K562 (cell line): Measurements from ENCODE around the gene ELMO3. TPM values are rescaled to one million over a fixed set of nuclear protein-coding genes. Genes with fewer than 3 reads are reported as not detected.

Experiments
- CHD1 ChIP-seq: fragments of 200-600 bp; sonication (generic); IDR thresholded peaks from one replicate; pipeline ENCODE4 v1.6.1; 2012; ENCODE audit warnings: mild to moderate bottlenecking, moderate library complexity, low read length, inconsistent platforms
- CHD4 ChIP-seq: fragments of 200-600 bp; sonication (generic); IDR thresholded peaks from 3 replicates; pipeline ENCODE4 v1.6.1; 2012; ENCODE audit warnings: low read depth, mild to moderate bottlenecking, mixed read lengths, low read length, inconsistent platforms; ENCODE audit not compliant: insufficient read depth, insufficient replicate concordance, poor library complexity, severe bottlenecking
- JUN ChIP-seq, 2 experiments: sonication (generic) in 1 of 2; formaldehyde crosslinking in 1 of 2; IDR thresholded peaks; 2 replicates each; pipeline versions ENCODE4 v1.6.1 to v1.8.0; 2012 to 2022; ENCODE audit warnings: borderline replicate concordance in 2 of 2, mild to moderate bottlenecking in 2 of 2, improper control_type of control experiment in 1 of 2, low read depth in 1 of 2, low read length in 1 of 2, missing genetic modification reagents in 1 of 2
- KLF6 ChIP-seq: fragments of 250-450 bp; sonication (Bioruptor Pico); IDR thresholded peaks from 2 replicates; pipeline ENCODE4 v1.4.0; 2020; ENCODE audit warnings: mild to moderate bottlenecking, moderate library complexity, borderline replicate concordance
- POU5F1 ChIP-seq: fragments of 150-350 bp; IDR thresholded peaks from 2 replicates; pipeline ENCODE4 v1.6.1; 2014; ENCODE audit warnings: borderline replicate concordance, low read length, low read depth, mild to moderate bottlenecking; ENCODE audit not compliant: partially characterized antibody
- polyA plus RNA-seq, 8 experiments: library from polyadenylated mRNA; depleted of rRNA in 4 of 8; stranded (reverse) in 5 of 8; unstranded in 3 of 8; fragments of >200 nt; fragmentation: Nextera tagmentation in 2 of 8; fragmentation: Illumina TruSeq in 1 of 8; extraction: Ambion mirVana in 2 of 8; extraction: Trizol in 1 of 8; gene quantifications; 2 replicates each; pipeline versions ENCODE4 v1.2.1 to v1.2.3, GENCODE V29; 2011 to 2014; ENCODE audit warnings: inconsistent platforms in 1 of 8, missing spikeins in 1 of 8
- total RNA-seq, 7 experiments: library from RNA; depleted of rRNA in 6 of 7; stranded (reverse); fragments of >200 nt in 6 of 7; fragmentation: Illumina TruSeq in 2 of 7; extraction: Trizol in 2 of 7; gene quantifications; 2 replicates each; pipeline versions ENCODE4 v1.2.1 to v1.2.3, GENCODE V29; 2011 to 2021; ENCODE audit warnings: low replicate concordance in 1 of 7
- TF ChIP-seq, protein P1 (sequence below): sonication (generic); formaldehyde crosslinking; IDR thresholded peaks from 2 replicates; pipeline ENCODE4 v1.8.0; 2022; ENCODE audit warnings: mild to moderate bottlenecking, missing genetic modification reagents
- TF ChIP-seq, protein P2 (sequence below): fragments of 250-450 bp; sonication (Bioruptor Pico); IDR thresholded peaks from 2 replicates; pipeline ENCODE4 v1.5.0; 2021; ENCODE audit warnings: mild to moderate bottlenecking, moderate library complexity
- TF ChIP-seq, protein P3 (sequence below): fragments of 450-650 bp; IDR thresholded peaks from 2 replicates; pipeline ENCODE4 v1.6.1; 2016; ENCODE audit warnings: mild to moderate bottlenecking, moderate library complexity

The ELMO3 gene
- total and polyA plus RNA-seq, 9 of the 15 experiments (the other 6 are each of a cell fraction or from before 2014, with no cell fraction given): 0.04 to 5.1 (median 1.5) TPM

DNA sequence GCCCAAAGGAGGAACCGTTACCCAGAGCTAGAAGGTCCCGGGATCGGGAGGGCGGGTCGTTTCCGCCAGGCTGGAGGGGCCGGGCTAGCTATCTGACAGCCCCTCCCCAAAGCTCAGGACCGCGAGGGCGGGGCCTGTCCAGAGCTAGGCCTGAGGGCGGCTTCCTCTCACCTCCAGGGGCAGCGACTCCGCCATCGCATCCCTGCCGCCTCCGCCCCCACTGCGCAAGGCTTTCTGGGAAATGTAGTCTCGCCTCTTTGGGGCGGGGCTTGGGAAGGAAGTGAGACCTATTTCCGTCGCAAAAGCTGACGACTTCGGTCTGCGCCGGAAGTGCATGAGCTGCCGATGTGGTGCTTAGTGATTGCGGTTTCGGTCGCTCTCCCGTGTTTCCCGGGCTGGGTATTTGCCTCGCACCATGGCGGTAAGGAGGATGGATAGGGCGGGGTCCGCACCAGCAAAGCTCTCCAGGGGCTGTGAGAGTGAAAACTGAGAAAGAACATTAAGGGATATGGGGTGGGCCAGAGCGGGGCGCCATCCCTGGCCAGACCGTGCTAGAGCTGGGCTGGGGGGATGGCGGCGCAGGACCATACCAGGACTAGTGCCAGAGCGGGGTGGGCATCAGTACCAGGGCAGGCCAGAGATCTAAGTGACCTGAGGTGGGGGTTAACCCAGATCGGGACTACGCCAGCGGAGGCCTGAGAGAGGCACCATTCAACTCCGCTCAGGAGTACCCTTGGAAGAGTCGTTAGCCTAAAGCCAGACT lies 28.1 kb downstream of the ELMO3 start, which contains the start of gene TMEM208 (continued):
- TF ChIP-seq, protein P1, sequence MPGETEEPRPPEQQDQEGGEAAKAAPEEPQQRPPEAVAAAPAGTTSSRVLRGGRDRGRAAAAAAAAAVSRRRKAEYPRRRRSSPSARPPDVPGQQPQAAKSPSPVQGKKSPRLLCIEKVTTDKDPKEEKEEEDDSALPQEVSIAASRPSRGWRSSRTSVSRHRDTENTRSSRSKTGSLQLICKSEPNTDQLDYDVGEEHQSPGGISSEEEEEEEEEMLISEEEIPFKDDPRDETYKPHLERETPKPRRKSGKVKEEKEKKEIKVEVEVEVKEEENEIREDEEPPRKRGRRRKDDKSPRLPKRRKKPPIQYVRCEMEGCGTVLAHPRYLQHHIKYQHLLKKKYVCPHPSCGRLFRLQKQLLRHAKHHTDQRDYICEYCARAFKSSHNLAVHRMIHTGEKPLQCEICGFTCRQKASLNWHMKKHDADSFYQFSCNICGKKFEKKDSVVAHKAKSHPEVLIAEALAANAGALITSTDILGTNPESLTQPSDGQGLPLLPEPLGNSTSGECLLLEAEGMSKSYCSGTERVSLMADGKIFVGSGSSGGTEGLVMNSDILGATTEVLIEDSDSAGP (CRISPR knock-in tag): no peak
- TF ChIP-seq, protein P2, sequence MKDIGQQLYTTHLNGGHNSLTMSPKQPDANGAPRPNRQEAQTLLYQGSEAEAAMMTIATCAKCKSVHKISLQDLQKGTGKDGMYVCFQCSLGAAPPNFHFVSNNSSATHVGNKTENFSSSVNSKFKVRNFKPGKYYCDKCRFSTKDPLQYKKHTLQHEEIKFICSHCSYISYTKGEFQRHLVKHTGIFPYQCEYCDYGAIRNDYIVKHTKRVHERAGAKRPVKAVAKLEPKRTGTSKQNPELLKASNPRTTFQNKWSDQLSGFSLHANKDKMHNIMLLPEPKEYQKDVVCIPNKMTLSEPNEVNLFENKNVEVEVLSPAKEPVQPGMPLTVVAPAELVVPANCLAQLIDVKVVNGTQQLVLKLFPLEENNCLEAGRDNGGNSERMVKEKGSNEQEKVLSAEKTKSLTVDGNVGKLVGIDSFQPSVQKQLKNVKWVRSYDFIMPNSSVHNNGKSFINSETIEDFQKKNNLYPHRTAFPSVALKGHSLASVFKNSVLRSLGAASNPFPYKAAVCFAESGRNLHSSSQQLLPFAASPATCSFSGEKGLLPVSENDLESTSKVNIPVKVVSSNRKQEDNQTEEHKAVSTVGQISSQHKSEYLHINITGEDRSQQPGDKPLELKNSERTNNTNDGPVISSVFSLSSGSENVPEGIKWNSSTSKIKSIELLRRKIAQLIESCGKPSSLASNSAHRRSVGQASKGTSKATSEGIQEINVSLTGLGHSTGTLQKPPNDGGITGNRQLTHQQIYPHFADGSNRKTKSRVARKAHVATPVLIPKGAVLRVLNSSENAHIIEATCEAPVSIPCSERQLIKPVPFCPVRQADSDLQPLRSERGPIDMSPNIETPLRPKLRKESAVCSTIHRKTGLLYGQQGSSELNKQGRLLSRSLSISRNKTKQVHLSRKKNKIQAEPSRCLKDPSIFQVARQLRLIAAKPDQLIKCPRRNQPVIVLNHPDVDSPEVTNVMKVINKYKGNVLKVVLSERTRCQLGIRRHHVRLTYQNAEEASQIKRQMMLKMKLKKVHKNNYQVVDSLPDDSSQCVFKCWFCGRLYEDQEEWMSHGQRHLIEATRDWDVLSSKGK (CRISPR knock-in tag): no peak
- TF ChIP-seq, protein P3, sequence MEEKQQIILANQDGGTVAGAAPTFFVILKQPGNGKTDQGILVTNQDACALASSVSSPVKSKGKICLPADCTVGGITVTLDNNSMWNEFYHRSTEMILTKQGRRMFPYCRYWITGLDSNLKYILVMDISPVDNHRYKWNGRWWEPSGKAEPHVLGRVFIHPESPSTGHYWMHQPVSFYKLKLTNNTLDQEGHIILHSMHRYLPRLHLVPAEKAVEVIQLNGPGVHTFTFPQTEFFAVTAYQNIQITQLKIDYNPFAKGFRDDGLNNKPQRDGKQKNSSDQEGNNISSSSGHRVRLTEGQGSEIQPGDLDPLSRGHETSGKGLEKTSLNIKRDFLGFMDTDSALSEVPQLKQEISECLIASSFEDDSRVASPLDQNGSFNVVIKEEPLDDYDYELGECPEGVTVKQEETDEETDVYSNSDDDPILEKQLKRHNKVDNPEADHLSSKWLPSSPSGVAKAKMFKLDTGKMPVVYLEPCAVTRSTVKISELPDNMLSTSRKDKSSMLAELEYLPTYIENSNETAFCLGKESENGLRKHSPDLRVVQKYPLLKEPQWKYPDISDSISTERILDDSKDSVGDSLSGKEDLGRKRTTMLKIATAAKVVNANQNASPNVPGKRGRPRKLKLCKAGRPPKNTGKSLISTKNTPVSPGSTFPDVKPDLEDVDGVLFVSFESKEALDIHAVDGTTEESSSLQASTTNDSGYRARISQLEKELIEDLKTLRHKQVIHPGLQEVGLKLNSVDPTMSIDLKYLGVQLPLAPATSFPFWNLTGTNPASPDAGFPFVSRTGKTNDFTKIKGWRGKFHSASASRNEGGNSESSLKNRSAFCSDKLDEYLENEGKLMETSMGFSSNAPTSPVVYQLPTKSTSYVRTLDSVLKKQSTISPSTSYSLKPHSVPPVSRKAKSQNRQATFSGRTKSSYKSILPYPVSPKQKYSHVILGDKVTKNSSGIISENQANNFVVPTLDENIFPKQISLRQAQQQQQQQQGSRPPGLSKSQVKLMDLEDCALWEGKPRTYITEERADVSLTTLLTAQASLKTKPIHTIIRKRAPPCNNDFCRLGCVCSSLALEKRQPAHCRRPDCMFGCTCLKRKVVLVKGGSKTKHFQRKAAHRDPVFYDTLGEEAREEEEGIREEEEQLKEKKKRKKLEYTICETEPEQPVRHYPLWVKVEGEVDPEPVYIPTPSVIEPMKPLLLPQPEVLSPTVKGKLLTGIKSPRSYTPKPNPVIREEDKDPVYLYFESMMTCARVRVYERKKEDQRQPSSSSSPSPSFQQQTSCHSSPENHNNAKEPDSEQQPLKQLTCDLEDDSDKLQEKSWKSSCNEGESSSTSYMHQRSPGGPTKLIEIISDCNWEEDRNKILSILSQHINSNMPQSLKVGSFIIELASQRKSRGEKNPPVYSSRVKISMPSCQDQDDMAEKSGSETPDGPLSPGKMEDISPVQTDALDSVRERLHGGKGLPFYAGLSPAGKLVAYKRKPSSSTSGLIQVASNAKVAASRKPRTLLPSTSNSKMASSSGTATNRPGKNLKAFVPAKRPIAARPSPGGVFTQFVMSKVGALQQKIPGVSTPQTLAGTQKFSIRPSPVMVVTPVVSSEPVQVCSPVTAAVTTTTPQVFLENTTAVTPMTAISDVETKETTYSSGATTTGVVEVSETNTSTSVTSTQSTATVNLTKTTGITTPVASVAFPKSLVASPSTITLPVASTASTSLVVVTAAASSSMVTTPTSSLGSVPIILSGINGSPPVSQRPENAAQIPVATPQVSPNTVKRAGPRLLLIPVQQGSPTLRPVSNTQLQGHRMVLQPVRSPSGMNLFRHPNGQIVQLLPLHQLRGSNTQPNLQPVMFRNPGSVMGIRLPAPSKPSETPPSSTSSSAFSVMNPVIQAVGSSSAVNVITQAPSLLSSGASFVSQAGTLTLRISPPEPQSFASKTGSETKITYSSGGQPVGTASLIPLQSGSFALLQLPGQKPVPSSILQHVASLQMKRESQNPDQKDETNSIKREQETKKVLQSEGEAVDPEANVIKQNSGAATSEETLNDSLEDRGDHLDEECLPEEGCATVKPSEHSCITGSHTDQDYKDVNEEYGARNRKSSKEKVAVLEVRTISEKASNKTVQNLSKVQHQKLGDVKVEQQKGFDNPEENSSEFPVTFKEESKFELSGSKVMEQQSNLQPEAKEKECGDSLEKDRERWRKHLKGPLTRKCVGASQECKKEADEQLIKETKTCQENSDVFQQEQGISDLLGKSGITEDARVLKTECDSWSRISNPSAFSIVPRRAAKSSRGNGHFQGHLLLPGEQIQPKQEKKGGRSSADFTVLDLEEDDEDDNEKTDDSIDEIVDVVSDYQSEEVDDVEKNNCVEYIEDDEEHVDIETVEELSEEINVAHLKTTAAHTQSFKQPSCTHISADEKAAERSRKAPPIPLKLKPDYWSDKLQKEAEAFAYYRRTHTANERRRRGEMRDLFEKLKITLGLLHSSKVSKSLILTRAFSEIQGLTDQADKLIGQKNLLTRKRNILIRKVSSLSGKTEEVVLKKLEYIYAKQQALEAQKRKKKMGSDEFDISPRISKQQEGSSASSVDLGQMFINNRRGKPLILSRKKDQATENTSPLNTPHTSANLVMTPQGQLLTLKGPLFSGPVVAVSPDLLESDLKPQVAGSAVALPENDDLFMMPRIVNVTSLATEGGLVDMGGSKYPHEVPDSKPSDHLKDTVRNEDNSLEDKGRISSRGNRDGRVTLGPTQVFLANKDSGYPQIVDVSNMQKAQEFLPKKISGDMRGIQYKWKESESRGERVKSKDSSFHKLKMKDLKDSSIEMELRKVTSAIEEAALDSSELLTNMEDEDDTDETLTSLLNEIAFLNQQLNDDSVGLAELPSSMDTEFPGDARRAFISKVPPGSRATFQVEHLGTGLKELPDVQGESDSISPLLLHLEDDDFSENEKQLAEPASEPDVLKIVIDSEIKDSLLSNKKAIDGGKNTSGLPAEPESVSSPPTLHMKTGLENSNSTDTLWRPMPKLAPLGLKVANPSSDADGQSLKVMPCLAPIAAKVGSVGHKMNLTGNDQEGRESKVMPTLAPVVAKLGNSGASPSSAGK: no peak
- TF ChIP-seq POU5F1 (peak; percentile 92), CHD4 (no peak), KLF6 (CRISPR knock-in tag) (no peak), CHD1 (peak; percentile 63), JUN (IDR thresholded peaks at IDR 0.05; ENCODE audit: borderline replicate concordance, low read depth, low read length) (0 out of 2 replicates have a peak, but pooled peaks have one; percentile 69), JUN (CRISPR knock-in tag; IDR thresholded peaks at IDR 0.05; ENCODE audit: borderline replicate concordance) (no peak)
